Panc1 (cell line): ENCODE measurements around the gene ALOX12.

Experiments used
- CTCF ChIP-seq: fragments of 450-650 bp; IDR thresholded peaks from 2 replicates; pipeline ENCODE4 v1.5.1; 2017; ENCODE audit warnings: mild to moderate bottlenecking
- POLR2AphosphoS5 ChIP-seq: IDR thresholded peaks from 2 replicates; pipeline ENCODE4 v1.6.1; 2012; ENCODE audit warnings: mild to moderate bottlenecking, low read depth, low read length, moderate library complexity
- TCF7L2 ChIP-seq: IDR thresholded peaks from 2 replicates; pipeline ENCODE4 v1.6.1; 2011; ENCODE audit warnings: mild to moderate bottlenecking, low read depth, low read length, inconsistent platforms

- TF ChIP-seq CTCF: no peak
- no peak for TF ChIP-seq TCF7L2
- no peak for TF ChIP-seq POLR2AphosphoS5
These were observed 1.3 kb downstream of the ALOX12 start for GRCh38 chr17:6997171-6997570.
